ENCODE measurements around the gene SYTL5. TPM values are rescaled to one million over a fixed set of nuclear protein-coding genes. Genes with fewer than 3 reads are reported as not detected.

The SYTL5 gene
- total RNA-seq, 1 donor from 2014 or later: 2.7 TPM

GRCh38 chrX:38126179-38126578 lies 119.8 kb downstream of the SYTL5 start:
- Mint-ChIP-seq H3K4me1 (ENCODE audit: unreplicated experiment) (peaks cover 7% of the 10 kb centered on the region), H3K27ac (ENCODE audit: unreplicated experiment) (no peak overlapping the region), H3K27me3 (ENCODE audit: unreplicated experiment) (no peaks in the 10 kb centered on the region), H3K36me3 (ENCODE audit: unreplicated experiment) (no peaks in the 10 kb centered on the region), H3K9me3 (ENCODE audit: unreplicated experiment) (peaks cover 6% of the 10 kb centered on the region), H3K4me3 (ENCODE audit: unreplicated experiment) (no peak overlapping the region)
- no peak for TF ChIP-seq CTCF (IDR thresholded peaks at IDR 0.05)
- DNase-seq (ENCODE audit: extremely low spot score, unreplicated experiment): no peak

GRCh38 chrX:38127961-38128360 lies 121.6 kb downstream of the SYTL5 start:
- Mint-ChIP-seq H3K36me3 (ENCODE audit: unreplicated experiment) (no peaks in the 10 kb centered on the region), H3K27ac (ENCODE audit: unreplicated experiment) (no peak overlapping the region), H3K27me3 (ENCODE audit: unreplicated experiment) (no peaks in the 10 kb centered on the region), H3K4me3 (ENCODE audit: unreplicated experiment) (no peak overlapping the region), H3K4me1 (ENCODE audit: unreplicated experiment) (no peaks in the 10 kb centered on the region), H3K9me3 (ENCODE audit: unreplicated experiment) (peaks cover 6% of the 10 kb centered on the region)
- TF ChIP-seq CTCF (IDR thresholded peaks at IDR 0.05): no peak
- no peak for DNase-seq (ENCODE audit: extremely low spot score, unreplicated experiment)

- no peak for DNase-seq (ENCODE audit: extremely low spot score, unreplicated experiment)
- peaks cover 8% of the 10 kb centered on the region for H3K9me3 Mint-ChIP-seq (ENCODE audit: unreplicated experiment)
- no peak for TF ChIP-seq CTCF (IDR thresholded peaks at IDR 0.05)
- no peaks in the 10 kb centered on the region for H3K27me3 Mint-ChIP-seq (ENCODE audit: unreplicated experiment)
- H3K4me3 Mint-ChIP-seq (ENCODE audit: unreplicated experiment): no peak overlapping the region
- no peaks in the 10 kb centered on the region for H3K36me3 Mint-ChIP-seq (ENCODE audit: unreplicated experiment)
- H3K4me1 Mint-ChIP-seq (ENCODE audit: unreplicated experiment): no peaks in the 10 kb centered on the region
- no peak overlapping the region for H3K27ac Mint-ChIP-seq (ENCODE audit: unreplicated experiment)
Measured at GRCh38 chrX:38129366-38129765, 123.0 kb downstream of the SYTL5 start.

- no peak overlapping the region for H3K4me3 Mint-ChIP-seq (ENCODE audit: unreplicated experiment)
- TF ChIP-seq CTCF (IDR thresholded peaks at IDR 0.05): no peak
- no peak for DNase-seq (ENCODE audit: extremely low spot score, unreplicated experiment)
- no peaks in the 10 kb centered on the region for H3K27me3 Mint-ChIP-seq (ENCODE audit: unreplicated experiment)
- H3K36me3 Mint-ChIP-seq (ENCODE audit: unreplicated experiment): no peaks in the 10 kb centered on the region
- peaks cover 6% of the 10 kb centered on the region for H3K9me3 Mint-ChIP-seq (ENCODE audit: unreplicated experiment)
- H3K4me1 Mint-ChIP-seq (ENCODE audit: unreplicated experiment): peaks cover 33% of the 10 kb centered on the region
- no peak overlapping the region for H3K27ac Mint-ChIP-seq (ENCODE audit: unreplicated experiment)
Measured at GRCh38 chrX:38138157-38138891, 132.0 kb downstream of the SYTL5 start.

GRCh38 chrX:38138900-38139299 lies 132.5 kb downstream of the SYTL5 start:
- Mint-ChIP-seq H3K4me3 (ENCODE audit: unreplicated experiment) (no peak overlapping the region), H3K9me3 (ENCODE audit: unreplicated experiment) (peaks cover 6% of the 10 kb centered on the region), H3K27me3 (ENCODE audit: unreplicated experiment) (no peaks in the 10 kb centered on the region), H3K36me3 (ENCODE audit: unreplicated experiment) (no peaks in the 10 kb centered on the region), H3K27ac (ENCODE audit: unreplicated experiment) (no peak overlapping the region), H3K4me1 (ENCODE audit: unreplicated experiment) (peaks cover 37% of the 10 kb centered on the region)
- DNase-seq (ENCODE audit: extremely low spot score, unreplicated experiment): no peak
- TF ChIP-seq CTCF (IDR thresholded peaks at IDR 0.05): no peak

Data from osteocyte (in vitro differentiated cells).